H1 (cell line): ENCODE data around the gene FREM2. TPM values are rescaled to one million over a fixed set of nuclear protein-coding genes. Genes with fewer than 3 reads are reported as not detected.

ENCODE experiments used
- CTCF ChIA-PET: fragments of 300-600 bp; sonication (Branson Sonifier 250); formaldehyde crosslinking; loops from one replicate; lab custom pipeline; 2021; ENCODE audit not compliant: partially characterized antibody; lab: Charles Lee
- POLR2A ChIA-PET: fragments of 300-600 bp; sonication (Branson Sonifier 250); formaldehyde crosslinking; loops from one replicate; lab custom pipeline; 2021; ENCODE audit warnings: inconsistent platforms; ENCODE audit not compliant: partially characterized antibody; lab: Charles Lee
- DNase-seq, 2 experiments: peaks; one replicate each; pipeline versions ENCODE4 v3.0.0 to v3.0.0-alpha.2; 2010 to 2022; ENCODE audit warnings: low spot score in 2 of 2, low read depth in 1 of 2, mixed read lengths in 1 of 2
- FAIRE-seq: peaks from 2 replicates; lab custom pipeline; 2011; peaks lifted over from hg19 to GRCh38; lab: Jason Lieb, UNC
- H2AFZ ChIP-seq: 2 replicates; pipeline ENCODE4 v1.8.1; 2012; ENCODE audit warnings: low read length, inconsistent platforms
- H2AK5ac ChIP-seq: 2 replicates; pipeline ENCODE4 v1.6.1; 2013; ENCODE audit warnings: low read depth, low read length
- H2BK120ac ChIP-seq: replicated peaks from 2 replicates; pipeline ENCODE3; 2013; ENCODE audit warnings: low read depth, low read length, inconsistent platforms
- H2BK12ac ChIP-seq: 2 replicates; pipeline ENCODE4 v1.6.1; 2013; ENCODE audit warnings: low read depth, low read length
- H2BK15ac ChIP-seq: 2 replicates; pipeline ENCODE4 v1.6.1; 2013; ENCODE audit warnings: low read length
- H2BK20ac ChIP-seq: 2 replicates; pipeline ENCODE4 v1.6.1; 2013; ENCODE audit warnings: low read length
- H2BK5ac ChIP-seq: 2 replicates; pipeline ENCODE4 v1.6.1; 2013; ENCODE audit warnings: low read depth, low read length
- H3K14ac ChIP-seq: 2 replicates; pipeline ENCODE4 v1.6.1; 2013; ENCODE audit warnings: inconsistent platforms; ENCODE audit not compliant: insufficient read length
- H3K18ac ChIP-seq: 2 replicates; pipeline ENCODE4 v1.6.1; 2013; ENCODE audit warnings: low read length; ENCODE audit errors: extremely low read depth
- H3K23ac ChIP-seq: 2 replicates; pipeline ENCODE4 v1.6.1; 2013; ENCODE audit warnings: inconsistent platforms; ENCODE audit not compliant: insufficient read length
- H3K23me2 ChIP-seq: 2 replicates; pipeline ENCODE4 v1.6.1; 2013; ENCODE audit warnings: low read depth, low read length
- H3K27ac ChIP-seq: 2 replicates; pipeline ENCODE4 v1.6.1; 2011; ENCODE audit warnings: low read depth, low read length, inconsistent platforms
- H3K27me3 ChIP-seq, 4 experiments: replicated peaks in 1 of 4; 1 replicate in 1 of 4; 2 replicates in 3 of 4; pipeline versions ENCODE4 v1.6.1 to v1.8.1; 2011 to 2013; ENCODE audit warnings: low read length in 3 of 4, mild to moderate bottlenecking in 3 of 4, inconsistent platforms in 2 of 4, mixed read lengths in 2 of 4, moderate library complexity in 1 of 4; ENCODE audit not compliant: control insufficient read depth in 3 of 4, insufficient read depth in 3 of 4; ENCODE audit errors: extremely low read depth in 1 of 4
- H3K36me3 ChIP-seq, 4 experiments: 2 replicates each; pipeline versions ENCODE4 v1.6.1 to v1.8.1; 2011 to 2013; ENCODE audit warnings: mild to moderate bottlenecking in 4 of 4, low read length in 3 of 4, moderate library complexity in 2 of 4, control low read depth in 1 of 4, inconsistent platforms in 1 of 4; ENCODE audit not compliant: insufficient read depth in 4 of 4, control insufficient read depth in 2 of 4
- H3K4ac ChIP-seq: replicated peaks from 2 replicates; pipeline ENCODE3; 2013; ENCODE audit warnings: low read length, low read depth, mixed read lengths, inconsistent platforms; ENCODE audit not compliant: insufficient read length
- H3K4me1 ChIP-seq, 4 experiments: replicated peaks in 1 of 4; 1 replicate in 1 of 4; 2 replicates in 3 of 4; pipeline versions ENCODE4 v1.6.1 to v1.8.1; 2011 to 2013; ENCODE audit warnings: low read length in 3 of 4, inconsistent platforms in 2 of 4, mixed read lengths in 1 of 4; ENCODE audit not compliant: insufficient read depth in 4 of 4, control insufficient read depth in 3 of 4
- H3K4me2 ChIP-seq, 2 experiments: 2 replicates each; pipeline versions ENCODE4 v1.6.1 to v1.8.1; 2011 to 2013; ENCODE audit warnings: low read depth in 2 of 2, low read length in 2 of 2, control low read depth in 1 of 2, inconsistent platforms in 1 of 2, mild to moderate bottlenecking in 1 of 2; ENCODE audit not compliant: insufficient read depth in 1 of 2
- H3K4me3 ChIP-seq, 4 experiments: fragments of 200-600, 300-600 bp in 1 of 4; sonication (generic), shearing (Covaris generic), sonication (Bioruptor Twin) in 1 of 4; 2 replicates each; pipeline versions ENCODE4 v1.5.1 to v1.8.1; 2011 to 2016; ENCODE audit warnings: low read length in 4 of 4, low read depth in 3 of 4, control low read depth in 2 of 4, inconsistent platforms in 2 of 4, mild to moderate bottlenecking in 2 of 4, mixed read lengths in 1 of 4, moderate library complexity in 1 of 4; ENCODE audit not compliant: insufficient read depth in 2 of 4; ENCODE audit errors: extremely low read depth in 1 of 4
- H3K56ac ChIP-seq: replicated peaks from 2 replicates; pipeline ENCODE3; 2013; ENCODE audit warnings: low read depth, mild to moderate bottlenecking, mixed read lengths, low read length, inconsistent platforms; ENCODE audit not compliant: insufficient read length
- H3K79me1 ChIP-seq: 2 replicates; pipeline ENCODE4 v1.6.1; 2013; ENCODE audit warnings: low read depth, low read length, control low read depth
- H3K79me2 ChIP-seq, 2 experiments: 2 replicates each; pipeline versions ENCODE4 v1.6.1 to v1.8.1; 2012 to 2013; ENCODE audit warnings: low read length in 2 of 2, mild to moderate bottlenecking in 2 of 2, inconsistent platforms in 1 of 2; ENCODE audit not compliant: insufficient read depth in 2 of 2, control insufficient read depth in 1 of 2
- H3K9ac ChIP-seq, 4 experiments: replicated peaks in 1 of 4; 1 replicate in 1 of 4; 2 replicates in 3 of 4; pipeline versions ENCODE4 v1.6.1 to v1.8.1; 2011 to 2013; ENCODE audit warnings: low read depth in 3 of 4, low read length in 3 of 4, control low read depth in 2 of 4, mild to moderate bottlenecking in 2 of 4, moderate library complexity in 2 of 4, inconsistent platforms in 1 of 4; ENCODE audit errors: extremely low read depth in 1 of 4
- H3K9me3 ChIP-seq, 2 experiments: 2 replicates each; pipeline versions ENCODE4 v1.6.1 to v1.8.1; 2012 to 2013; ENCODE audit warnings: mild to moderate bottlenecking in 2 of 2, moderate library complexity in 2 of 2, control low read depth in 1 of 2, inconsistent platforms in 1 of 2, low read depth in 1 of 2, low read length in 1 of 2, mixed read lengths in 1 of 2; ENCODE audit not compliant: insufficient read depth in 2 of 2
- H4K20me1 ChIP-seq, 2 experiments: replicated peaks in 1 of 2; 2 replicates each; pipeline versions ENCODE3 to v1.8.1; 2011 to 2013; ENCODE audit warnings: inconsistent platforms in 2 of 2, low read length in 2 of 2, mild to moderate bottlenecking in 1 of 2; ENCODE audit not compliant: insufficient read depth in 2 of 2, control insufficient read depth in 1 of 2
- H4K5ac ChIP-seq: 2 replicates; pipeline ENCODE4 v1.6.1; 2013; ENCODE audit warnings: low read length, low read depth, mixed read lengths, inconsistent platforms; ENCODE audit not compliant: insufficient read length
- H4K8ac ChIP-seq: 2 replicates; pipeline ENCODE4 v1.8.0; 2013; ENCODE audit warnings: mild to moderate bottlenecking, moderate library complexity, low read length, inconsistent platforms; ENCODE audit not compliant: insufficient read depth; ENCODE audit errors: extremely low read depth
- H4K91ac ChIP-seq: replicated peaks from 2 replicates; pipeline ENCODE3; 2013; ENCODE audit warnings: low read length, mixed read lengths, inconsistent platforms; ENCODE audit not compliant: insufficient read length
- BCL11A ChIP-seq, 2 experiments: IDR thresholded peaks; one replicate each; pipeline ENCODE4 v1.6.1; 2011; ENCODE audit warnings: low read depth in 2 of 2, low read length in 2 of 2, mild to moderate bottlenecking in 2 of 2
- CBX8 ChIP-seq: fragments of 300-800, 300-1000 bp; sonication (generic); IDR thresholded peaks from 2 replicates; pipeline ENCODE4 v1.7.1; 2016; ENCODE audit warnings: low read depth, low read length, borderline replicate concordance
- HDAC6 ChIP-seq: IDR thresholded peaks from one replicate; pipeline ENCODE4 v1.7.1; 2012; ENCODE audit warnings: low read depth, mild to moderate bottlenecking, inconsistent platforms, low read length, moderate library complexity
- JUND ChIP-seq: IDR thresholded peaks from 2 replicates; pipeline ENCODE4 v1.6.1; 2011; ENCODE audit warnings: mild to moderate bottlenecking, improper control_type of control experiment, low read length
- KDM4A ChIP-seq: IDR thresholded peaks from one replicate; pipeline ENCODE4 v1.7.1; 2012; ENCODE audit warnings: low read depth, mild to moderate bottlenecking, moderate library complexity, low read length, inconsistent platforms; ENCODE audit not compliant: severe bottlenecking
- NANOG ChIP-seq: IDR thresholded peaks from 2 replicates; pipeline ENCODE4 v1.6.1; 2011; ENCODE audit warnings: low read length, low read depth, mild to moderate bottlenecking, inconsistent platforms; ENCODE audit not compliant: insufficient read depth, poor library complexity, severe bottlenecking
- POLR2A ChIP-seq, 2 experiments: IDR thresholded peaks; 1 replicate in 1 of 2; 2 replicates in 1 of 2; pipeline ENCODE4 v1.6.1; 2011; ENCODE audit warnings: low read depth in 2 of 2, low read length in 2 of 2, mild to moderate bottlenecking in 2 of 2; ENCODE audit errors: control extremely low read depth in 1 of 2
- POLR2AphosphoS5 ChIP-seq: IDR thresholded peaks from 2 replicates; pipeline ENCODE4 v1.6.1; 2011; ENCODE audit warnings: low read depth, low read length
- POU5F1 ChIP-seq: IDR thresholded peaks from 2 replicates; pipeline ENCODE4 v1.6.1; 2011; ENCODE audit warnings: low read depth, mild to moderate bottlenecking, low read length, moderate library complexity
- SIRT6 ChIP-seq: IDR thresholded peaks from one replicate; pipeline ENCODE4 v1.7.1; 2012; ENCODE audit warnings: low read length, inconsistent platforms
- SUZ12 ChIP-seq: fragments of 200-600 bp; sonication (generic); IDR thresholded peaks from 2 replicates; pipeline ENCODE4 v1.6.1; 2012; ENCODE audit warnings: mild to moderate bottlenecking, inconsistent platforms, low read length, moderate library complexity, mixed read lengths
- WGBS, 2 experiments: shearing (Covaris generic) in 1 of 2; methylation state at CpG; one replicate each; pipeline versions ENCODE4 v1.1.6 to v1.1.7; 2013 to 2015; ENCODE audit warnings: low lambda C conversion rate in 2 of 2, mixed read lengths in 2 of 2, inconsistent platforms in 1 of 2, low coverage in 1 of 2, missing lambda C conversion rate in 1 of 2; ENCODE audit not compliant: insufficient replicate concordance in 2 of 2, insufficient coverage in 1 of 2, insufficient read length in 1 of 2; ENCODE audit errors: extremely low coverage in 1 of 2, missing lambda C conversion rate in 1 of 2; 5-methylcytosine and 5-hydroxymethylcytosine counted together
- polyA plus RNA-seq, 7 experiments: library from polyadenylated mRNA; depleted of rRNA in 3 of 7; stranded (reverse) in 5 of 7; unstranded in 2 of 7; fragments of >200 nt in 5 of 7; fragments of 200-250 nt in 2 of 7; gene quantifications; 1 replicate in 5 of 7; 2 replicates in 1 of 7; 4 replicates in 1 of 7; pipeline versions ENCODE4 v1.2.1 to v1.2.3, GENCODE V29; 2011 to 2013; ENCODE audit warnings: missing spikeins in 2 of 7, mixed read lengths in 2 of 7
- total RNA-seq: library from RNA; stranded (reverse); fragmentation: NEBNext Ultra II Directional; extraction: Animal tissue kit (Norgen Biotek cat#: 25700); gene quantifications from 2 replicates; pipeline ENCODE4 v1.2.1, GENCODE V29; 2021
- TF ChIP-seq, protein P1 (sequence below), 3 experiments: IDR thresholded peaks; 1 replicate in 2 of 3; 2 replicates in 1 of 3; pipeline versions ENCODE4 v1.5.1 to v1.6.1; 2011; ENCODE audit warnings: low read length in 3 of 3, mild to moderate bottlenecking in 3 of 3, inconsistent platforms in 2 of 3, low read depth in 1 of 3, moderate library complexity in 1 of 3; ENCODE audit not compliant: insufficient read depth in 1 of 3; ENCODE audit errors: control extremely low read depth in 1 of 3

FREM2 gene
- total and polyA plus RNA-seq, 2 of the 8 experiments (the other 6 are each of a cell fraction or from before 2014, with no cell fraction given) = 11.6 to 22.8 TPM

DNA sequence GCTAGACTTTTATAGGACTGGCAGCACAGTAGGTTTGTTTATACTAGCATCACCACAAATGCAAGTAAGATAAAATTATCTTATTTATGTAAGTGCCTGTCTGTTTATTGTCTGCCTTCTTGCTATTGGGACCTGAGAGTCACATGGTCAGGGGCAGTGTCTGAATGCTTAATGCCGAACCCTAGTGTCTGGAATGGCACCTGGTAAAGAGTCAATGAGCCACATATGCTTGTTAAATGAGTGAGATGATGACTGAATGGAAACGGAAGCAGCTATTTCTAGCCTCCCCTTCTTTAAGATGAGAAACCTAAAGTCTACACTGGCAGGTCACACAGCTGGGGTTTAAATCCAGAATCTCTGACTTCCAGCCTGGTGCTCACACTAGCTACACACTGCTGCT lies 211.6 kb downstream of the FREM2 start:
- Histone ChIP-seq H3K27ac (no peak overlapping the region), H3K79me2 (no peaks in the 10 kb centered on the region), H3K27me3 (no peaks in the 10 kb centered on the region), H3K9ac (no peak overlapping the region), H2BK20ac (peak overlapping the region; percentile 13; the same call in 1 of the 2 replicates), H2AFZ (0 out of 2 replicates have a peak overlapping the region, but pooled peaks have one; percentile 10), H3K4ac (no peak overlapping the region), H3K9me3 (0 out of 4 replicates have a peak, but pooled peaks cover 0 to 3% of the 10 kb centered on the region in 2 experiments), H2BK120ac (no peak overlapping the region), H3K4me3 (no peak overlapping the region), H4K20me1 (no peaks in the 10 kb centered on the region), H3K56ac (no peak overlapping the region), H3K23me2 (no peaks in the 10 kb centered on the region), H2BK12ac (no peak overlapping the region), H4K5ac (no peak overlapping the region), H3K4me2 (no peak overlapping the region), H2BK15ac (no peak overlapping the region), H3K36me3 (no peaks in the 10 kb centered on the region), H4K8ac (no peak overlapping the region), H3K4me1 (no peaks in the 10 kb centered on the region), H3K79me1 (no peaks in the 10 kb centered on the region), H3K23ac (no peak overlapping the region), H2AK5ac (no peak overlapping the region), H4K91ac (no peak overlapping the region), H2BK5ac (no peak overlapping the region), H3K14ac (no peak overlapping the region), H3K18ac (no peak overlapping the region)
- 89% methylated on average over 2 of the region's 2 CpGs; no CpG with 5 or more reads in 1 of the 2 experiments for WGBS, 2 experiments
- ChIA-PET CTCF (interaction anchor here (0.6 to 3.2 kb wide), 5 partner anchors 14 to 1286 kb away, joined by 3 to 30 read pairs (median 4); no protein-coding TSS in a partner anchor), POLR2A (interaction anchor here (0.8 kb wide), 1 partner anchor 19 kb away, joined by 3 read pairs; no protein-coding TSS in a partner anchor)
- DNase-seq = no peak
- FAIRE-seq = no peak
- TF ChIP-seq POLR2A (IDR thresholded peaks at IDR 0.05; ENCODE audit: control extremely low read depth in 1 of 2, low read depth in 2 of 2, low read length in 2 of 2) (no peak), CBX8 (no peak), KDM4A (no peak), NANOG (no peak), POU5F1 (no peak), BCL11A (IDR thresholded peaks at IDR 0.05; ENCODE audit: low read depth in 2 of 2, low read length in 2 of 2) (no peak), HDAC6 (no peak), SIRT6 (no peak), SUZ12 (no peak), JUND (no peak), POLR2AphosphoS5 (no peak)
- TF ChIP-seq, protein P1, sequence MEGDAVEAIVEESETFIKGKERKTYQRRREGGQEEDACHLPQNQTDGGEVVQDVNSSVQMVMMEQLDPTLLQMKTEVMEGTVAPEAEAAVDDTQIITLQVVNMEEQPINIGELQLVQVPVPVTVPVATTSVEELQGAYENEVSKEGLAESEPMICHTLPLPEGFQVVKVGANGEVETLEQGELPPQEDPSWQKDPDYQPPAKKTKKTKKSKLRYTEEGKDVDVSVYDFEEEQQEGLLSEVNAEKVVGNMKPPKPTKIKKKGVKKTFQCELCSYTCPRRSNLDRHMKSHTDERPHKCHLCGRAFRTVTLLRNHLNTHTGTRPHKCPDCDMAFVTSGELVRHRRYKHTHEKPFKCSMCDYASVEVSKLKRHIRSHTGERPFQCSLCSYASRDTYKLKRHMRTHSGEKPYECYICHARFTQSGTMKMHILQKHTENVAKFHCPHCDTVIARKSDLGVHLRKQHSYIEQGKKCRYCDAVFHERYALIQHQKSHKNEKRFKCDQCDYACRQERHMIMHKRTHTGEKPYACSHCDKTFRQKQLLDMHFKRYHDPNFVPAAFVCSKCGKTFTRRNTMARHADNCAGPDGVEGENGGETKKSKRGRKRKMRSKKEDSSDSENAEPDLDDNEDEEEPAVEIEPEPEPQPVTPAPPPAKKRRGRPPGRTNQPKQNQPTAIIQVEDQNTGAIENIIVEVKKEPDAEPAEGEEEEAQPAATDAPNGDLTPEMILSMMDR (IDR thresholded peaks at IDR 0.05; ENCODE audit: control extremely low read depth in 1 of 3, insufficient read depth in 1 of 3, low read depth in 1 of 3, low read length in 3 of 3) = no peak
